Coronary artery (tissue), 2 donors: ENCODE results near the gene GPR107.

Source experiments
- DNase-seq: peaks from one replicate; pipeline ENCODE4 v3.0.0-alpha.2; 2017; ENCODE audit warnings: low spot score
- H3K27ac ChIP-seq, 2 donors: fragments of 200-600 bp; sonication (generic); one replicate each; pipeline ENCODE4 v1.5.1; 2016 to 2019
- H3K4me3 ChIP-seq: fragments of 200-600 bp; sonication (generic); 2 replicates; pipeline ENCODE4 v1.5.1; 2016; ENCODE audit warnings: mild to moderate bottlenecking, moderate library complexity
- CTCF ChIP-seq: fragments of 200-600 bp; sonication (generic); IDR thresholded peaks from one replicate; pipeline ENCODE4 v1.5.1; 2019; ENCODE audit warnings: antibody characterized with exemption

Gene GPR107

GRCh38 chr9:130078547-130078946 is 24.8 kb downstream of the GPR107 start:
- no peak for DNase-seq
- H3K27ac ChIP-seq, result no peak overlapping the region

GRCh38 chr9:130084337-130084736 is 30.6 kb downstream of the GPR107 start:
- DNase-seq, result no peak
- H3K4me3 ChIP-seq, result no peak overlapping the region
- TF ChIP-seq CTCF, result no peak
- no peak overlapping the region for H3K27ac ChIP-seq

More at GRCh38 chr9:130078547-130078946, 24.8 kb downstream of the GPR107 start:
- H3K4me3 ChIP-seq, result no peak overlapping the region
- TF ChIP-seq CTCF, result no peak

GRCh38 chr9:130088051-130088450 is 34.3 kb downstream of the GPR107 start:
- Histone ChIP-seq H3K27ac (no peak overlapping the region), H3K4me3 (no peak overlapping the region)
- no peak for TF ChIP-seq CTCF
- DNase-seq, result no peak

GRCh38 chr9:130089141-130089540 is 35.4 kb downstream of the GPR107 start:
- TF ChIP-seq CTCF, result no peak
- DNase-seq, result no peak
- H3K4me3 ChIP-seq, result no peak overlapping the region

GRCh38 chr9:130090915-130091314 is 37.2 kb downstream of the GPR107 start:
- no peak for TF ChIP-seq CTCF
- no peak for DNase-seq
- Histone ChIP-seq H3K4me3 (no peak overlapping the region), H3K27ac (no peak overlapping the region)

More at GRCh38 chr9:130089141-130089540, 35.4 kb downstream of the GPR107 start:
- H3K27ac ChIP-seq, result no peak overlapping the region

- TF ChIP-seq CTCF, result no peak
- H3K4me3 ChIP-seq, result no peak overlapping the region
- no peak for DNase-seq
- H3K27ac ChIP-seq, result no peak overlapping the region
These were observed 39.2 kb downstream of the GPR107 start for GRCh38 chr9:130092910-130093309.

- Histone ChIP-seq H3K4me3 (no peak overlapping the region), H3K27ac (no peak overlapping the region)
- DNase-seq, result no peak
- no peak for TF ChIP-seq CTCF
These were observed 42.2 kb downstream of the GPR107 start for GRCh38 chr9:130095872-130096271.
